Fibroblast of skin of left quadriceps (primary cell): Measurements from ENCODE around the gene STK36.

Experiments
- DNase-seq, 2 experiments: peaks; one replicate each; pipeline ENCODE4 v3.0.0-alpha.2; 2013; ENCODE audit warnings: low read depth in 2 of 2

The STK36 gene

DNA sequence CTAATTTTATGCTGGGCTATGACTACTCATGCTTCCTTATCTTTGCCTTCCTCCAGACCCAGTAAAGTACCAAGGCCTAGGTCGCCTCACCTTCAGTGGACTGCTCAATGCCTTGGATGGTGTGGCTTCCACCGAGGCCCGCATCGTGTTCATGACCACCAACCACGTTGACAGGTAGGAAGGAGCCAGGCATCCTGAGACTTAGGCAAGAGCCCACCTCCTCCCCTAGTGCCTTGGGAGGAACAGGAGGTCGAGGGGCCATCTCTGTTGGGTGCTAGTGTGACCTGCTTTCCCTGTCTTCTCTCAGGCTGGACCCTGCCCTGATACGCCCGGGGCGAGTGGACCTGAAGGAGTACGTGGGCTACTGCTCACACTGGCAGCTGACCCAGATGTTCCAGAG lies 9.1 kb upstream of the STK36 start:
- DNase-seq = no peak

DNA sequence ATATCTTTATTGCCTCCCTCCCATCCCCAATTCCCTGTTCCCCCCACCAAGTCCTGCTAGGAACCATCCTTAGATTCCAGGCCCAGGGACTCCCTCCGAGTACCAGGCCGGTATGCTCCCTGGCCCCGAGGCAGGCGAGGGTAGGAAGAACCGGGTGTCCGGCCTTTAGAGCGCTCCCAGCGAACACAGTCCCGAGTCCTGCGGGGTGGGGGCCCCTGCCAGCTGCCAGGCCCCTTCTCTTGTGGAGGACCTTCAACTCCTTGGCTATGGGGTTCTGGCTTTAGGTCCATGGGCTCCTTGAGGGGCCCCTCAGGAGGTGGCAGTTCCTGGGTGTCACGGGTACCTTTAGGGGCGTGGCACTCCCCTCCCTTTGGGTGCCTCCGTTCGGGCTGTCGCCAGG lies 8.0 kb upstream of the STK36 start:
- DNase-seq = no peak

DNA sequence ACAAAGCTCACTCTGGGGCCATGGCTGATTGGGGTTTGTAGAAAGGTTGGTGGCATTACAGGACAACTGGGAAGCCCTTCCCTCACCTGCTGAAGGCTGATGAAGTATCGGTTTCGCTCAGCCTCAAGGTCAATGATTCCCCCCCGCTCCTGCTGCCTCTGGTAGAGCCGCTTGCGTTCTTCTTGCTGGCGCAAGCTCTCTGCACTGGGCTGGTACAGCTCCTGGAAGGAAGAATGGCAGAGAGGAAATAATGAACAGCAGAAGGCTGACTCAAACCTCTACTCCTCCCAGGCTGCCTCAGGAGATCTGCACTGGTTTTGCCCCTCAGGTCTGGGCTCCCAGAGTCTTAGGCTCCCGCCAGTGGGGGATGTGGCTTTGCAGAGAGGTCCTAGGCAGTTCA lies 7.2 kb upstream of the STK36 start:
- no peak for DNase-seq

DNA sequence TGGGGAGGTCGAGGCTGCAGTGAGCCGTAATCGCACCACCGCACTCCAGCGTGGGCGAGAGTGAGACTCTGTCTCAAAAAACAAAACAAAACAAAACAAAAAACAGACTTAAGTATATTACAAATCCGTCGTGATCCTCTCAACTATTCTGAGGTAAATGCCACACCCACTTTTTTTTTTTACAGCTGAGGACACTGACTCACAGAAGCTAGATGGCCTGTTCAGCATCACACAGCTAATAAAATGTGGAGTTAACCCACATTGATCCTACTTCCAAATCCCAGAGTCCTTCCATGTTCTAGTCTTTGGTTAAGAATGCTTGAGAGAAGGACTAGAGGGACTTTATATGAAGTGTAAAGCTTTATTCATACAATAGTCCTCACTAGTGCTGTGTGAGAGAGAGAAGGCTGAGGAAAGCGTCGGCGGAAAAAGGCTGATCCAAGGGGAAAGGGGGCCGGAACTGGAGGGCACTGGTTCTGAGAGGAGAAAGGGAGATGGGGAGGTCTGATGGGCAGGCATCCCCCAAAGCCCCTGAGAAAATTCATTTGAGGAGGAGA lies 711 bp upstream of the STK36 start:
- DNase-seq = no peak

DNA sequence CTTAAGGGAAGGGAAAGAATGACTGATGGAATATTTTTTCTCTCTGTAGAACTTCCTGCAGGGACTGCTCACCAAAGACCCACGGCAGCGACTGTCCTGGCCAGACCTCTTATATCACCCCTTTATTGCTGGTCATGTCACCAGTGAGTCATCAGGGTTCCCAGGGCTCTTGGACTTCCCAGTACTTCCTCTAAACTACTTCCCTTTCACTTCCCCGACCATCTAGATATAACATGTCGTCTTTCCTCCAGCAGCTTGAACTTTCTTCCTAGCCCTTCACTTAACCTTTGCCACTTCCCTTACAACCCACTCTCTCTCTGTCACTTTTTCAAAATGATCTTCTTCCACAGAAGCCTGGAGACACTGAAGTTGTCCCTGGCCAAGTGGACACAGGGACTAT lies 7.2 kb downstream of the STK36 start:
- DNase-seq = no peak

DNA sequence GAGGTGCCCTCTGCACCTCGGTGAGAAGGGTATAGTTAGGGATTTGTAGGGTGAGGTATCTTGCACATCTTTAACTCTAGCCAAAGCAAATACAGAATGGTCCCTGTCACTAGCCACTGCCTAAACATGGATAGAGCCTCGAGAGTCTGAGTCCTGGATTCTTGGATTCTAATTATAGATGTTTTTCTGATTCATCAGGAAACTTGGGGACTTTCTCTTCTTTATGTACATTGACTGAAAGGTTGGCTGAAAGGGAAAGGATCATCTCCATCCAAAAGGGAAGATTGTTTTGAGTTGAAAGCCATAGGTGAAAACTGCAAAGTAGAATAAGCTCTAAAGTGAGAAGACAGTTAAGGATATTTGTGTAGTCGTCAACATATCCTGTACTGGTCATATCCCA lies 8.2 kb downstream of the STK36 start:
- no peak for DNase-seq

DNA sequence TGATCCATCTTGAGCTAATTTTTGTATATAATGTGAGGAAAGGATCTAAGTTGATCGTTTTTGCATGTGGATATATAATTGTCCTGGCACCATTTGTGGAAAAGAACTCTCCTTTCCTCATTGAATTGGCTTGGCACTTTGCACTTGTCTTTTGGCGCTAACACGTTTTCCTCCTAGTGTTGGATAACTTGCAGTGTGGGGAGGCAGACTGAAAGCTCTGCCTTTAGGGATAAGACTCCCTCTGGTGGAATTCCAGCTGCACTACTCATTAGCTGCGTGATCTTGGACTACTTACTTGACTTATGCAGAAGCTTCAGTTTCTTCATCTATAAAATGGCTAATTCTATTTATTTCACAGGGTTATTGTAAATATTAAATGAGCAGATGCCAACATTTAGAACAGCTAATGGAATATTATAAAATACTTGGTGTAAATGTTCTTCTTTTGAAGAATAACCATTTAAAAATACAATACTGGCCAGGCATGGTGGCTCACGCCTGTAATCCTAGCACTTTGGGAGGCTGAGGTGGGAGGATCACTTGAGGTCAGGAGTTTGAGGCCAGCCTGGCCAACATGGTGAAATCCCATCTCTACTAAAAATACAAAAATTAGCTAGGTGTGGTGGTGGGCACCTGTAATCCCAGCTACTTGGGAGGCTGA lies 15.6 kb downstream of the STK36 start:
- DNase-seq = peak; percentile 46

DNA sequence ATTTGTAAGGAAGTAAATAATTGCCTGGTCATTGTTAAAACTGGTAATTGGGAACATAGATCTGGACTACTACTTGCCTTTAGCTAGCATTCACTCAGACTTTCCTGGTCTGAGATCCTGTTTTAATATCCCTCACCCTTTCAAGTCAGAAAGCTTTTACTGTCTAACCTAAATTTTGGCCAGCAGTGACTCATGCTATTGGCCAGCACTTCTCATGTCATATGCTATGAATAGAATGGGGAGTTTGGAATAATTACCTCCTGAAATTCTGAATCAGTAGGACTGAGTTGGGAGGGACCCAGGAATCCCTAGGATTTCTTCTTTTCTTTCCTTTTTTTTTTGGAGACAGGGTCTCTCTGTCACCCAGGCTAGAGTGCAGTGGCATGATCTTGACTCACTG lies 19.3 kb downstream of the STK36 start:
- DNase-seq = no peak

DNA sequence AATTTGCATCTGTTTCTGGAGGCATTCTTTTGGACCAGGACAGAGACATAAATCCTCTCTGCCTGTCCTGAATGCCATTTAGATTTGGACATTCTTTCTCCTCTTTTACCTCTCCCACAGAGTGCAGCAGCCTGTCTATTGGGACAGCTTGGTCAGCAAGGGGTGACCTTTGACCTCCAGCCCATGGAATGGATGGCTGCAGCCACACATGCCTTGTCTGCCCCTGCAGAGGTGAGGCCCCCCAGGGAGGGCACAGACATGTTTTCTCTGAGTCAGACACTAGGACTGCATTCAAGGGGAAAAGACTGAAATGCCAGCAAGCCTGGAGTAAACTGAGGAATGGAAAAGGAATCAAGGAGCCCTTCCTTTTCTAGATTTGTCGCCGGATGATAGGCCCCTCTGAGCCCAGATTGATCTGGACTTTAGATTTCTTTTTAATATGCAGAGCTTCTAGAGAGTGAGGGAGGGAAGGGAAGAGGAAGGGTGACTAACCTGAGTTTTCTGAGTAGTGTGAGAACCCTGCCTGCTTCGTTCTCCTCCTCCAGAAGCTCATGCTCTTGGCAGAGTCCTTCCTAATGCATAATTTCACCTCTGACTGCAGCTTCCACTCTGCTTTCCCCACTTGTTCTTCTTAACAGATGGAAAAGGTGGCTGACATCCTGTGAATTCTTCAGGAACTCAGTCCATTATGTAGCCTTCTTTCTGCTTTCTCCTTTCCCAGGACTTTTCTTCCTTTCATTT lies 22.7 kb downstream of the STK36 start:
- no peak for DNase-seq

DNA sequence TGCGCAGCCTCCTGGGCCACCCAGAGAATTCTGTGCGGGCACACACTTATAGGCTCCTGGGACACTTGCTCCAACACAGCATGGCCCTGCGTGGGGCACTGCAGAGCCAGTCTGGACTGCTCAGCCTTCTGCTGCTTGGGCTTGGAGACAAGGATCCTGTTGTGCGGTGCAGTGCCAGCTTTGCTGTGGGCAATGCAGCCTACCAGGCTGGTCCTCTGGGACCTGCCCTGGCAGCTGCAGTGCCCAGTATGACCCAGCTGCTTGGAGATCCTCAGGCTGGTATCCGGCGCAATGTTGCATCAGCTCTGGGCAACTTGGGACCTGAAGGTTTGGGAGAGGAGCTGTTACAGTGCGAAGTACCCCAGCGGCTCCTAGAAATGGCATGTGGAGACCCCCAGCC lies 27.0 kb downstream of the STK36 start:
- no peak for DNase-seq

DNA sequence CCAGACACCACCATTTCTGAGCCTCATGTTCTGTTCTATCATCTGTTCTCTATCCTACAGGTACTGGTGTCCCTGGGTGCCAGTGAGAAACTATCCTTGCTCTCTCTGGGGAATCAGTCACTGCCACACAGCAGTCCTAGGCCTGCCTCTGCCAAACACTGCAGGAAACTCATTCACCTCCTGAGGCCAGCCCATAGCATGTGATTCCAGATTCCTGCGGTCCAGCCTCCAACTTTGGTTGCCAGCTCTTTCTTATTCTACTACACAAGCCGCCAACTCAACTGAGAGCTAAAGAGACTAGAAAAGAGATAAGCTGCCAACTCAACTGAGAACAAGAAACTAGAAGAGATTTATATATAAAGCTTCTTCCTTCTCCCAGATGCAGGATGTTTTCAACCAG lies 29.9 kb downstream of the STK36 start:
- DNase-seq = no peak

DNA sequence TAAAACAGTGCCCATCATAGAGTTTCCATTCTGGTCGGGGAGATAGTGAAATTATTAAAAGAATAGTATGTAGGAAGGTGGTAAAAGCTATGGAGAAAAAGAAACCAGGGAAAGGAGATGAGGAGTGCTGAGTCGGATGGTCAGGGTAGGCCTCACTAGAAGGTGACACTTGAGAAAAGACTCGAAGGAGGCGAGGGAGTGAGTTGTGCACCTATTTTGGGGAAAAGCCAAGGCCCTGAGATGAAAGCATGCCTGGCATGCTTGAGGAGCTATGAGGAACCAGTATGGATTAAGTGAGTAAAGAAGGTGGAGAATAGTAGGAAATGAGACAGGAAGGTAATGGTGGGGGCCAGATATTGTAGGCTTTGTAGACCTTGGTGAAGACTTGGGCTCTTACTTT lies 31.5 kb downstream of the STK36 start:
- no peak for DNase-seq

DNA sequence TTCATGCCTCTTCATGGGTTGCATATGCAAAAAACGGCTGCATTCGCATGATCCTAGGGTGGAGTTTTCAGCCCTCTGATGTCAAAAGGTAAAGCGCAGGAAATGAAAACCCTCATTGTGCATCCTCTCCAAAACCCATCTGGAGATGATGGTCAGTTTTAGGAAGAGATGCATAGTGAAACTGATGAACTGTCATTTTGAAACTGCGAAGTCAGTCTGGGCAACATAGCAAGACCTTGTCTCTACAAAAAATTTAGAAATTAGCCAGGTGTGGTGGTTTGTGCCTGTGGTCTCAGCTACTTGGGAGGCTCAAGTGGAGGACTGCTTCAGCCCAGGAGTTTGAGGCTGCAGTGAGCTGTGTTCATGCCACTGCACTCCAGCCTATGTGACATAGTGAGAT lies 36.2 kb downstream of the STK36 start:
- no peak for DNase-seq

DNA sequence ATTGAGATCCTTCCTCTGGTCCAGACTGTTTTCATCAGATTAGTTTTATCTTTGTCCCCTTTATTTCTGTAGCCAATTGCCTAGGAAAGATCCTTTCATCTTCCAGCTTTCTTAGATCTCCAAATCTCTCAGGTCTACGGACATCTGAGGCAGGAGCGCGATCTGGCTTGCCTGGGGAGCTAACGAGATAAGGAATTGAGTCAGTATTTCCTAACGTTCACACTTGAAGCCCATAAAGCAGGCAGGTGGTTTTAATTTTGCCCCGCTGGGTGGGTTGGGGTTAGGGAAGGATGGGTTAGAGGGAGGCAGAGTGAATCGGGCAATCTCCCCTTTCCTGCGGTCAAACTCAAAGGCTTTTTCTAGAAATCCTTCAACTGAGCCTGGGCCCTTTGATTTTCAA lies 38.0 kb downstream of the STK36 start:
- no peak for DNase-seq

DNA sequence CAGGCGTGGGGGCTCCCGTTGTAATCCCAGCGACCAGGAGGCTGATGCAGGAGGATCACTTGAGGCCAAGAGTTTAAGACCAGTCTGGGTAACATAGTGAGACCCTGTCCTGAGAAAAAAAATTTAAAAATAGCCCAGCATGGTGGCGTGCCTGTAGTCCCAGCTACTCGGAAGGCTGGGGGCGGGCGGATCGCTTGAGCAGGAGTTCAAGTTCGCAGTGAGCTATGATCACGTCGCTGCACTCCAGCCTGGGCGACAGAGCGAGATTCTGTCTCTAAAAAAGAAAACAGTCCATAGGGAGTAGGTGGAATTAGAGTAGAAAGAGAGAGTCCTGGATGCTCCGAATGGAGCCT lies 38.4 kb downstream of the STK36 start:
- DNase-seq = no peak

DNA sequence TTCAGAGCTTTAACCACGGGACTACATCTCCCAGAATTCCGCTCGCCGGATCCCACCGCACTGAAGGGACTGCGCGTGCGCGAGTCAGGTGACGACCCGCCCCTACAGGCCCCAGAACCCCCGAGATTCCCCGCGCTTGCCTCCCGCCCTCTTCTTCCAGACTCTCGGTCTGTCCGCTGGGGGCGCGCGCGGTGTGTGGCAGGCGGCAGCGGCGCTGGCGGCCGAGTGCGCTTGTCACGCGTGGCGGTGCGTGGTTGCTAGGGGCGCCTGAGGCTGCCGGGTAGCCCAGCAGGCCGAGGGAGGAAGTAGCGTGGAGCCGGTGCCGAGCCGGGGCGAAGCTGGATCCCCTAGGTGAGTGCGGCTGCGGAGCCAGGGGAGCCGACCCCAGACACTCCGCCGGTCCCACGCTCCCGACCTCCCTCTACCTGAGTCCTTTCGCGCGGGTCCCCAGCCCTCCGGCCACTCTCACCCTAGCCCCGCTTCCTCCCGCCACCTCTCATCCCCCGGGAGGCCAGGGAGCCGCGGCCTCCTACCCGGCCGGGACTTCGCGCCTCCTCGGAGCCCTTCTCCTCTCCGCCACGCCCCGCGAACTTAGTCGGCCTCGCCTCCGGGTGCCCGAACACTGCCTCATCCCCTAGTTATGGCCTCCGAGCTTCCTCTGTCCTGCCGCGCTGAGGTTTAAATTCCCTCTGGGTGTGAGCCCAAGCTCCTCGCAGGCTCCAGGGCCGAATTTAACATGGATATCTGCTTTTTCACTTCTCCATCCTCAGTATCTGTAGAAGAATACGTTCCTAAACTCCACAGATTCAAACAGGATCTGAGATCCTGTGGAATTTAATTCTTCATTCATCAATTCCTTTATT lies 39.0 kb downstream of the STK36 start, which contains the start of gene TTLL4:
TSS of gene TTLL4 (plus strand) at position 149 of the 863 bp plus-strand sequence. CDS start 26,842 bp downstream, outside the sequence.
- peak; percentile 91 to 92 for DNase-seq

DNA sequence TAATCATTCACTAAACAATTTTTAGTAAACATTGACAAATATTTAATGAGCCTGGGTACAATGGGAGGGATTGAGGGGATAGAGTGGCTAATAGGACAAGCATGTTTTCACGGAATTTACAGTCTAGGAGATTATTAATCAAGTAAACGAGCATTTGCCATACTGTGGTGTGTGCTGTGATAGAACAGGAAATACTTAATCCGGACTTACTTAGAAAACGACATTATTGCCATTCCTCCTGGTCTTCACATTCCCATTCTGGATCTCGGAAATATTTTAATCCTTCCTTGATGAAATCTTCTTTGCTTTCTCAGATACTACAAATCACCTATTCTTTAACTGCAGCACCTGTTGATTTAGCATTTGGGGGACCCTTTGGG lies 39.7 kb downstream of the STK36 start:
- peak in 1 of 2 experiments; percentile 37 for DNase-seq

DNA sequence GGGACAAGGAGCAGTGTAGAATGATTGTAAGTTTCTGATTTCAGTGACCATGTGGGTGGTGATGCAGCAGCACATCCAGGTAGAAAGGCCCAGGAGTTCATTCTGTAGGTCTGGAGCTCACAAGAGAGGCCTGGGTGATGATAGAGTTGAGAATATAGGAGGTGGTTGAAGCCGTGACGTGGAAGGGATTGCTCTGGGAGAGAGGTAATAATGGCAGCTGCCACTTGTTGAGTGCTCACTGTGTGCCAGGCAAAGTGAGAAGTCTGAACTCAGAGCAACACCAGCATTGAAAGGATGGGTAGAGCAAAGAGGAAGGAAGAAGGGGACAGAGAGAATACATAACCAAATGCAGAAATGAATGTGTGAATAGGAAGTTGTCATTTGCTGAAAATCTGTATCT lies 42.0 kb downstream of the STK36 start:
- DNase-seq = no peak

DNA sequence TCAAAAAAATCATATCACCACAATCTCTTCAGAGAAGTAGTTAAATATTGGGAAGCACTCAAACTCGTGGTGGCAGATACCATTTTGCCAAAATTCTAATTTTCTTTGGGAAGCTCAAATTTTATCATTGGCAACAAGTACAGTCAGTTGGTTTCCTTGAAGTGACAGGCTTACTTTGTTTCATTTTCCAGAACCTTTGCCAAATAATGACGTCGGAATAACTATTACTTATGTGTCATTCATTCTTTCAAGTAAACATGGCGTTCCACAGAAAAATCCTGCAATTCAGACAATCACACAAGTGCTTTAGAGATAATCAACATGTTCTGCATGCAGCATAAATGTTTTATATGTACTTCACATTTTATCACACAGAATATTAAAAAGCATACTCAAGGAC lies 44.2 kb downstream of the STK36 start:
- DNase-seq = no peak

DNA sequence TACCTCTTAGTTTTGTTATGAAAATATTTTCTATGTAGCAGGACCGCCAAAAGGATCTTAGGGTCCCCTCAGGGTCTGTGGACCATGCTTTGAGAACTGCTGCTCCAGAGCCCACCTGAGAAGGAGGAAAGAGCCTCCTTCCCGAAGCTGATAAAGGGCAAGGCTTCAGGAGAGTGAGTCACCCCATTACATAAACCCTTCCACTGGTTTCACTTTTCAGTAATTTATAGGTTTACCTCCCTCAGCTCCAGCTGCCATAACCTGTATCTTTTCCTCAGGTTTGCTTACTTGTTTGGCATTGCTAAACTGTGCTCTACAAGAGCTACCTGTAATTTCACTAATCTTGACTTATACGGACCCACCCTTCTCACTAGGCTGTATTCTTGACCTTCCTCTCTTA lies 45.4 kb downstream of the STK36 start:
- DNase-seq = no peak

DNA sequence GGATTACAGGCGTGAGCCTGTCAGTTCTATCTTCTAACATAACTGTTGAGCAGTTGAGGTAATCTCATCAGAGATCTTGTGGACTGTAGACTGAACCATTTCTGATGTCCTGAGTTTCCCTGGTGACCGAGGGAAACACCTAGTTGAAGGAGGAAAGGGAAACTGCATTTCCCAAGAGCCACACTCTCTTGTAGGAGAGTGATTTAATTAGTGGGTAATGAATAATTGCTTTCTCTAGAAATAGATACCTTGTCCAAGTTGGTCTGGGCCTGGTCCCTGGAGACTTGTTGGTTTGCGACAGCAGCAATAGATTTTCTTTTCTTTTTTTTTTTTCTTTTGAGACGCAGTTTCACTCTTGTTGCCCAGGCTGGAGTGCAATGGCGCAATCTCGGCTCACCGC lies 46.2 kb downstream of the STK36 start:
- DNase-seq = no peak

DNA sequence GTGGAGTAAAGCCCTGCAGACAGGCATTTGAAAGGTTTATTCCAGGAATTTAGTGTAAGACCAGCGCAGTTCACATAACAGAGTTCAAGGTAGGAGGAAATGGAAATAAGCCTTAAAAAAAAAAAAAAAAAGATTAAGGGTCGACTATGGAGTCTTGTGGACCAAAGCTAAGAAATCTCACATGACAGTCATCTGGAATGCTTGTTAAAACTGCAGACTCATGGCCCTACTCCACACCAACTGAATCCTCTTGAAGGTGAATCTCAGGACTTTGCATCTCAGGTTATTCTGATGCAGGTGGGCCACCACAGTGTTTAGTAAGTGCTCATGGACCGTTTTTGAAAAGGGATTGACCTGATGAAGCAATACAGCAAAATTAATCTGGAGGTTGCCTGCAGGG lies 47.6 kb downstream of the STK36 start:
- DNase-seq = no peak
